ENCODE measurements around the gene SP9.

SP9 gene

GRCh38 chr2:174333372-174334277, 1.1 kb upstream of the SP9 start:
- DNase-seq (ENCODE audit: low spot score), result no peak

GRCh38 chr2:174334278-174334715, 457 bp upstream of the SP9 start:
- no peak for DNase-seq (ENCODE audit: low spot score)

GRCh38 chr2:174335254-174335987, 667 bp downstream of the SP9 start:
- no peak for DNase-seq (ENCODE audit: low spot score)

GRCh38 chr2:174335988-174336500, 1.3 kb downstream of the SP9 start:
- no peak for DNase-seq (ENCODE audit: low spot score)

DNA sequence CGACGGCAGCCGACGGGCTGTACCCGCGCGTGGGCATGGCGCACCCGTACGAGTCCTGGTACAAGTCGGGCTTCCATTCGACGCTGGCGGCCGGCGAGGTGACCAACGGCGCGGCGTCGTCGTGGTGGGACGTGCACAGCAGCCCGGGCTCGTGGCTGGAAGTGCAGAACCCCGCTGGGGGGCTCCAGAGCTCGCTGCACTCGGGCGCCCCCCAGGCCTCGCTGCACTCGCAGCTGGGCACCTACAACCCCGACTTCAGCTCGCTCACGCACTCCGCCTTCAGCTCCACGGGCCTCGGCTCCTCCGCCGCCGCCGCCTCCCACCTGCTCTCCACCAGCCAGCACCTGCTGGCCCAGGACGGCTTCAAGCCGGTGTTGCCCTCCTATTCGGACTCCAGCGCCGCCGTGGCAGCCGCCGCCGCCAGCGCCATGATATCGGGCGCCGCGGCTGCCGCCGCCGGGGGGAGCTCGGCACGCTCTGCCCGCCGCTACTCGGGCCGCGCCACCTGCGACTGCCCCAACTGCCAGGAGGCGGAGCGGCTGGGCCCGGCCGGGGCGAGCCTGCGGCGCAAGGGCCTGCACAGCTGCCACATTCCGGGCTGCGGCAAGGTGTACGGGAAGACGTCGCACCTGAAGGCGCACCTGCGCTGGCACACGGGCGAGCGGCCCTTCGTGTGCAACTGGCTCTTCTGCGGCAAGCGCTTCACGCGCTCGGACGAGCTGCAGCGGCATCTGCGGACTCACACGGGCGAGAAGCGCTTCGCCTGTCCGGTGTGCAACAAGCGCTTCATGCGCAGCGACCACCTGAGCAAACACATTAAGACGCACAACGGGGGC, 2.0 kb downstream of the SP9 start:
- DNase-seq (ENCODE audit: low spot score), result peak; percentile 39

DNA sequence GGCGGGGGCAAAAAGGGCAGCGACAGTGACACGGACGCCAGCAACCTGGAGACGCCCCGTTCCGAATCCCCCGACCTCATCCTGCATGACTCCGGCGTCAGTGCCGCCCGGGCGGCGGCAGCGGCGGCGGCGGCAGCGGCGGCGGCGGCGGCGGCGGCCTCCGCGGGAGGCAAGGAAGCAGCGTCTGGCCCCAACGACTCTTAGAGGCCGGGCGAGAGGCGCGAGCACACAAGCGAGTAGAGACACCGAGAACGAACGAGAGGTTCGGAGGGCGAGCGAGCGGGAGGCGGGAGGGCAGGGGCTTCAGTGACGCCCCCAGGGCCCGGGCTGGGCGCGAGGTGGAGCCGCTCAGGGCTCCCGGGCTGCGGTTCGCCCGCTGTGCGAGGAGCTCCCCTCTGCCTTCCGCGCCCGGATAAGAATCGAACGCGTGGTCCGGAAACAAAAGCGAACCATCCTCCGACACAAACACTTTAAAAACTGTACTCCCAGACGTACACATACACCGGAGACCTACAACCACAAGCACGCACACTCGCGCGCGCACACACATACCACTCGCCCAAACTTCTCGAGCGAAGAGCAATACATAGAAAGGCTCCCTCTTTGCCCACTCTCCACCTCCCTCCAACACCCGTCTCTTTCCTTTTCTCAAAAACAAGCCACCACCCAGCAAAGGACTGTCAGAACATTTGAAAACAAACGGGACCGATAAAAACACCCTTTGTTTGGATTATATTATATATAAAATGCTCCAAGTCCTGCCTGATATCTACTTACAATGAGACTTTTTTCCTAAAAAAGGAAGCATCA, 2.8 kb downstream of the SP9 start:
- no peak for DNase-seq (ENCODE audit: low spot score)

DNA sequence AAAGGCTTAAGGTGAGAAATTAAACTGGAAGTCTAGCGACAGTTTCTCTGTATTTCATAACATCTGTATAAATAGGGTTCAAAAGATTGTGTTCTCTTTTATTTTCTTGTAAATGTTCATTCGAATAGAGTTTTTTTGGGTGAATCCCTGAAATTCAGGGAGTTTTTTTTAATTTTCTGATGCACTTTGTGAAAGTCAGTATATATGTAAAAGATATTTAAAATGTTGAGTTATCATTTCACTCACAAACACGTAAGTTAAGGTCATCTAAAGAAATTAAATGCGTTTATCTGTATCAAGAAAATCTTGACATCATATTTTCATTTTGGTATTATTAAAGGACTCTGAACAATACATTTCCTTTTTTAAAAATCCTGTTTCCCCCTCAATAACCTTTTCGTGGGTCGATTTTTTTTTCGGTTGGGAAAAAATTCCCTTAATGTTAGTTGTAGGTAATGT, 3.4 kb downstream of the SP9 start:
- DNase-seq (ENCODE audit: low spot score), result no peak

- no peak for DNase-seq (ENCODE audit: low spot score)
These were observed 4.2 kb downstream of the SP9 start for GRCh38 chr2:174338671-174339560.

DNA sequence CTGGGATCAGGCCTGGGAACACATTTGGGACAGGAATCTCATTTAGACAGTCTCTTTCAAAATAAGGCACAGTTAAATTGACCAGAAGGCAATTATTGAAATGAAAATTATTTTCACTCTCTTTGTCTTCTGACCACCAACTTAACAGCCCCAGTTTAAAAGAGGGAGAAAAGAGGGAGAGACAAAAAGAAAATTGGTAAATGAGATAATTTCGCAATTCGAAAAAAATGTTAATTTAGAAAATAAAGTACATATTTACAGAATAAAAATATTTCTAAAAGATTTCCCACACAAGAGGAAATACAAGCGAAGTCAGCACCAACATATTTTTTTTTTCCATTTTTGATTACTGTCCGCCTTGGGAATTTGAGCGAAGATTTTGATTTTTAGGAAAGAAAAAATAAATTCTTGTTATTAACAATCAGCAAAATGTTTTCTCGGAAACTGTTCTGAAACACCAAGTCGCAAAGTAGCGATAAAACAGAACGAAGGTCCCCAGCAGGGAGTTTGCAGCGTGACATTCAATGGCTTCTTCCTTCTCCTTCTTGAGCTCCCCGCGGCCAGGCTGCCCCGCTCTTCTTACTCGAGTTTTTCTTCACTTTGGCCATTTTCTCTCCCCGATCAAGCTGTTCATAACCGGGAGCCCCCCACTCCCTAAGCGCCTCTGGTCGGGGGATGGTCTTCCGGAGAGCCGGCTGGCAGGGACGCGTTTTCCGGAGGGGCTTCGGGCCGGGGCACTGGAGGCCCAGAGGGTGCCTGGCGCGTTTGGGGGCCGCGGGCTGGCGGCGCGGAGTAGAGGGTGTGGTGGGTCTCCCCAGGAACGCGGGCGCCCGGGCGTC, 5.0 kb downstream of the SP9 start:
- no peak for DNase-seq (ENCODE audit: low spot score)

DNA sequence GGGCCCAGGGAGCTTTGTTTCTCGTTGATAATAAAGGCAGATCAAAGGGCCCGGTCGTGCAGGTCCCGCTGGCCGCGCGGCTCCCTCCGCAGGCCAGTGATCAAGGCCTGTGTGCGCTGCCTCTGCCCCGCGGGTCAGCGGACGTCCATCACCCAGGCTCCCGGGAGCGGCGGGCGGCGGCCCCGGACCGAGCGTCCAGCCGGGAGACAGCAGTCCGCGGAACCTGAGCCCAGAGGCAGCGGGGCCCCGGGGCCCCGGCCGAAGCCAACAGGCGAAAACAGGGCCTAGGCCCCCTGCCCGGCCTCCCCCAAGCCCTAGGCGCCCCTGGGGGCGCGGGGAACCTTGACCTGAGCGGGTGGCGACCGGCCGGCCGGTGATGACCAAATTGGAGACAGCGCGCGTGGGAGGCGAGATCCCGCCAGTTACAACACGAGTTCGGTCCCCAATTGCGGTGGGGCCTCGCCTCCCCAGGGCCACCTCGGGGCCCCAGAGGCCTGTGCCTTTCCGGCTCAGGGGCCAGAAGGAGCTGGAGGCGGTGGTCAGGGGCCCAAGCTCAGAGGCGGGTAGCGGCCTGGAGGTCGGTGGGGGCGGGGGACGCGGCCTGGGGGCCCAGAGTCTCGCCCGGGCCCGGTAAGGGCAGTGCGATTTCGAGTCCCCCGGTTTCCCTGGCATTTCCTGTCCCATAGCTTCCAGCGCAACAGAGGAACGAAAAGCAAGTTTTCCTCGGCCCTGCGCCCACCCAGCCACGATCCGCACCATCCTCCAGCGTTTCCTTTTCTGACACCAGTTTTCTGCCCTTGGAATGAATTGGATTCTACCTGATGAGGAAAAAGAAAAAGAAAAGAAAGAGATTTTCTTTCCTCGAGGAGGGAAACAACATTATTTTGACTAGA, 5.9 kb downstream of the SP9 start:
- no peak for DNase-seq (ENCODE audit: low spot score)

- DNase-seq (ENCODE audit: low spot score), result peak; percentile 92
These were observed 6.7 kb downstream of the SP9 start for GRCh38 chr2:174341293-174341994.

DNA sequence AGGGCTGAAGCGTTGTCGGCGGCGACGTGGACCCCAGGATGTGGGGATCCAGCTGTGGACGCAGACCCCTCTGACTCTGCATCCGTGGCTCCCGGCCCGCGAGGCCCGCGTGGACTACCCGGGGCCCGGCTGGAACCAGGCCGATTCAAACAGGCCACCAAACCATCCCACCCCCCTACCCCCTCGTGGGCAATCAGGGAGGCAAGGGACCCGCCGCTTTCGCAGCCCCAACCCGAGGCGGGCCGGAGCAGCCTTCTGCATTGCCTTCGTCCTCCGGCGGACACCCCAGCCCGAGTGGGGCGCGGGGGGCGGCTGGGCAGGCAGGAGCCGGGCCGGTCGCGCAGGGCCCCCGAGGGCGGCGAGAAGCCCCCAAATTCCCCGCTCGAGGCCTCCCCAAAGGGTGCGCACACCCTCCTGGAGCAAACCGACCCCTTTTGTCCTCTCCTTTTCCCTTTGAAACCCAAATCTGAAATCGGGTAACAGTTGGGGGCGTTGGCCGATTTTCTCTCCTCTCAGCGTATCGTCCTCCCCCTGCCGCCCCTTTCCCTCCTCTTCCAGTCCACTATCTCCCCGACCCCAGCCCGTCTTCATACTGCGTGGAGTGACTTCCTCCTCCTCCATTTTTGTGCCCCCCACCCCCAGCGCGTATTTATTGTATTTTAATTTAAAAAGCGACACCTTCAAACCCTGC, 7.4 kb downstream of the SP9 start:
- DNase-seq (ENCODE audit: low spot score), result no peak

GRCh38 chr2:174342686-174343342, 8.1 kb downstream of the SP9 start:
- no peak for DNase-seq (ENCODE audit: low spot score)

- DNase-seq (ENCODE audit: low spot score), result no peak
These were observed 8.5 kb downstream of the SP9 start for GRCh38 chr2:174343343-174343622.

GRCh38 chr2:174343623-174344455, 9.1 kb downstream of the SP9 start:
- no peak for DNase-seq (ENCODE audit: low spot score)
